Loucy (cell line): ENCODE data around the gene MYBPC2.

Experiments used
- H2AFZ ChIP-seq: fragments of 200-600 bp; sonication (generic); 2 replicates; pipeline ENCODE4 v1.6.0; 2016; ENCODE audit warnings: antibody characterized with exemption, mild to moderate bottlenecking, low read length, moderate library complexity
- H3F3A ChIP-seq: fragments of 200-600 bp; 2 replicates; pipeline ENCODE4 v1.6.0; 2016; ENCODE audit warnings: antibody characterized with exemption, low read depth, mild to moderate bottlenecking
- H3K27me3 ChIP-seq: fragments of 200-600 bp; sonication (generic); 2 replicates; pipeline ENCODE4 v1.6.1; 2014; ENCODE audit warnings: low read length, mild to moderate bottlenecking; ENCODE audit not compliant: insufficient read depth, poor library complexity, severe bottlenecking
- H3K36me3 ChIP-seq: fragments of 200-600 bp; sonication (generic); 2 replicates; pipeline ENCODE4 v1.6.1; 2016; ENCODE audit warnings: low read length; ENCODE audit not compliant: insufficient read depth
- H3K4me1 ChIP-seq: fragments of 200-600 bp; sonication (generic); 2 replicates; pipeline ENCODE4 v1.5.1; 2014; ENCODE audit warnings: low read length, mild to moderate bottlenecking; ENCODE audit not compliant: insufficient read depth, poor library complexity, severe bottlenecking
- H3K4me2 ChIP-seq: fragments of 200-600 bp; sonication (generic); 2 replicates; pipeline ENCODE4 v1.6.0; 2014; ENCODE audit warnings: antibody characterized with exemption, low read length, low read depth, mild to moderate bottlenecking; ENCODE audit not compliant: poor library complexity, severe bottlenecking
- H3K4me3 ChIP-seq: fragments of 200-600 bp; sonication (generic); 2 replicates; pipeline ENCODE4 v1.5.1; 2014; ENCODE audit warnings: low read length, mild to moderate bottlenecking, mixed read lengths; ENCODE audit not compliant: poor library complexity, severe bottlenecking
- H3K79me2 ChIP-seq: fragments of 200-600 bp; sonication (generic); 2 replicates; pipeline ENCODE4 v1.6.1; 2014; ENCODE audit warnings: low read length; ENCODE audit not compliant: insufficient read depth
- H3K9ac ChIP-seq: fragments of 200-600 bp; sonication (generic); 2 replicates; pipeline ENCODE4 v1.6.0; 2014; ENCODE audit warnings: mild to moderate bottlenecking, low read depth, low read length, moderate library complexity; ENCODE audit not compliant: poor library complexity, severe bottlenecking
- H3K9me2 ChIP-seq: fragments of 200-600 bp; sonication (generic); replicated peaks from 2 replicates; pipeline ENCODE4 v1.6.1; 2016; ENCODE audit warnings: low read depth, low read length, mixed read lengths
- H3K9me3 ChIP-seq: fragments of 200-600 bp; sonication (generic); 2 replicates; pipeline ENCODE4 v1.6.1; 2014; ENCODE audit warnings: mild to moderate bottlenecking, antibody characterized with exemption, low read length, low read depth; ENCODE audit not compliant: insufficient read depth
- H4K20me1 ChIP-seq: fragments of 200-600 bp; sonication (generic); 2 replicates; pipeline ENCODE4 v1.6.0; 2014; ENCODE audit warnings: antibody characterized with exemption, low read length, mild to moderate bottlenecking; ENCODE audit not compliant: insufficient read depth, poor library complexity, severe bottlenecking
- EZH2phosphoT487 ChIP-seq: fragments of 200-600 bp; IDR thresholded peaks from 2 replicates; pipeline ENCODE4 v1.6.1; 2018; ENCODE audit warnings: antibody characterized with exemption, mild to moderate bottlenecking, moderate library complexity, borderline replicate concordance
- TF ChIP-seq, protein P1 (sequence below): fragments of 200-600 bp; sonication (generic); conservative IDR thresholded peaks from 2 replicates; pipeline ENCODE4 v1.5.1; 2014; ENCODE audit warnings: mild to moderate bottlenecking, antibody characterized with exemption, low read length

Gene MYBPC2

DNA sequence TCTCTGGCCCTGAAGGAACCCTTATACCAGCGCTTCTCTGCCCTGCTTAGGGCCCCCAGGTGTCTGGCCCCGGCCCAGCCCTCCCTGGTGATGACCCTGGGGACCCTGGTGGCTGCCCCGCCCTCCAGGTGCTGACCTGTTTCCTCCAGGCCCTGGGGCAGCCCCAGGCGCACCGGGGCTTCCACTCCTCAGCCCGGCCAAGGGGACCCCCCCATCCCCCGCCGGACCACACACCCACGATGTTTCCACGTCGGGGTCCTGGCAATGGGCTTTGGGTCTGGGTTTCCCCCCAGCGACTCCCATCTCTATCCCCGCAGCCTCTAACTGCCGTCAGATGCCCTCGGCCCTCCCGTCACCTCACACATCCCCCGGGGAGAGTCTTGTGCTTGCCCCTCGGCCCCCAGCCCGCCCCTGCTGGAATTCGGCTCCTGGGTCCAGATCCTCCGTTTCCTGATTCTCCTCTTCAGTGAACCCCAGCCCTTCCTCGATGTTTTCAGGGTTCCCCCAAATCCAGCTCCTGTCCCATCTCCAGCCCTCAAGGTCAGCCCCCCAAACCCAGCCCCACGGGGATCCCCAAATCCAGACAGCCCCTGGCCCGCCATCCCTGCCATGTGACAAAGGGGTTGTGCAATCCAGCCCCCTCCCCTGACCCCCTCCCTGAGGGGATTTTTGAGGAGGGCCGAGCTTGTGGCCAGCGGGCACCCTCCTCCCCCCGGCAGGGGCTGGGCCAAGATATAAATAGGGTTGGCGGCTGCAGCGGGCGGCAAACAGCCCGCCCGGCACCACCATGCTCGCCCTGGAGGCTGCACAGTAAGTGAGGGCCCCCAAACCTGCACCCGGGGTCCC is 14.3 kb upstream of the MYBPC2 start, which contains the start of gene SPIB:
Gene SPIB, plus strand, starts transcription at position 763 of the 846 bp plus-strand sequence. Its CDS starts 25 bp downstream, at position 788.
- TF ChIP-seq, protein P1, sequence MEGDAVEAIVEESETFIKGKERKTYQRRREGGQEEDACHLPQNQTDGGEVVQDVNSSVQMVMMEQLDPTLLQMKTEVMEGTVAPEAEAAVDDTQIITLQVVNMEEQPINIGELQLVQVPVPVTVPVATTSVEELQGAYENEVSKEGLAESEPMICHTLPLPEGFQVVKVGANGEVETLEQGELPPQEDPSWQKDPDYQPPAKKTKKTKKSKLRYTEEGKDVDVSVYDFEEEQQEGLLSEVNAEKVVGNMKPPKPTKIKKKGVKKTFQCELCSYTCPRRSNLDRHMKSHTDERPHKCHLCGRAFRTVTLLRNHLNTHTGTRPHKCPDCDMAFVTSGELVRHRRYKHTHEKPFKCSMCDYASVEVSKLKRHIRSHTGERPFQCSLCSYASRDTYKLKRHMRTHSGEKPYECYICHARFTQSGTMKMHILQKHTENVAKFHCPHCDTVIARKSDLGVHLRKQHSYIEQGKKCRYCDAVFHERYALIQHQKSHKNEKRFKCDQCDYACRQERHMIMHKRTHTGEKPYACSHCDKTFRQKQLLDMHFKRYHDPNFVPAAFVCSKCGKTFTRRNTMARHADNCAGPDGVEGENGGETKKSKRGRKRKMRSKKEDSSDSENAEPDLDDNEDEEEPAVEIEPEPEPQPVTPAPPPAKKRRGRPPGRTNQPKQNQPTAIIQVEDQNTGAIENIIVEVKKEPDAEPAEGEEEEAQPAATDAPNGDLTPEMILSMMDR, result no peak
- TF ChIP-seq EZH2phosphoT487, result no peak
- H3K9ac ChIP-seq, result no peak within 1 kb of the TSS
- no peaks in the 10 kb centered on the region for H4K20me1 ChIP-seq
- H3K36me3 ChIP-seq, result no peaks in the 10 kb centered on the region
- H3F3A ChIP-seq, result no peaks in the 10 kb centered on the region
- no peaks in the 10 kb centered on the region for H3K9me2 ChIP-seq
- H3K4me2 ChIP-seq, result no peak within 1 kb of the TSS
- no peaks in the 10 kb centered on the region for H3K4me1 ChIP-seq
- no peaks in the 10 kb centered on the region for H3K27me3 ChIP-seq
- H2AFZ ChIP-seq, result no peak within 1 kb of the TSS
- H3K79me2 ChIP-seq, result no peaks in the 10 kb centered on the region
- no peak within 1 kb of the TSS for H3K4me3 ChIP-seq
- no peaks in the 10 kb centered on the region for H3K9me3 ChIP-seq

DNA sequence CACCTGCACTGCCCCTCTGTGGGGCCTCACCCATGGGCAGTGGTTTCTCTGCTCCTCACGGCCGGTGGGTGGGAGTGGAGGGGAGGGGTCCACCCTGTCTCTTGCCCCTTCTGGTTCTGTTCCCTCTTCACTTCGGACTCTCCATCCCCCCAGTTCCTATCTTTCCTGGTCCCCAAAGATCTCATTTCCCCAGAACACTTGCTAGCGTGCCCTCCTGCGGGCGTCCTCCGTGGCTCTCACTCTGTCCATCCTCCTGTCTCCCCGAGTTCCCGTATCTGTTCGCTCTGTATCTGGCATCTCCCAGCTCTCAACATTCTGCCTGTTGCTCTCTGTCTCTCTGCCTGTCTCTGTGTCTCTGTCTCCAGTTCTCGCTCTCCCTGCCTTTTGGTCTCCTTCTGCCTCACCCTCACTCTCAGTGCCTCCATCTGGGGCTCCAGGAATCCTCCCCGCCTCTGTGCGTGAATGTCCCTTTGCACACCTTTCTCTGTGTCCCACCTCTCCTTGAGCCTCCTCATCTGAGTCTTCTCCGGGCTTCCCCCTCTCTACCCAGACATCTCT is 13.6 kb upstream of the MYBPC2 start:
- Histone ChIP-seq H3K4me2 (no peak overlapping the region), H3K9me2 (no peaks in the 10 kb centered on the region), H3K79me2 (no peaks in the 10 kb centered on the region), H3K27me3 (no peaks in the 10 kb centered on the region), H3K9me3 (no peaks in the 10 kb centered on the region), H2AFZ (no peak overlapping the region), H4K20me1 (no peaks in the 10 kb centered on the region), H3K4me1 (no peaks in the 10 kb centered on the region), H3K9ac (no peak overlapping the region), H3F3A (no peaks in the 10 kb centered on the region), H3K36me3 (no peaks in the 10 kb centered on the region), H3K4me3 (no peak overlapping the region)
- TF ChIP-seq EZH2phosphoT487, result no peak
- TF ChIP-seq, protein P1, result no peak

DNA sequence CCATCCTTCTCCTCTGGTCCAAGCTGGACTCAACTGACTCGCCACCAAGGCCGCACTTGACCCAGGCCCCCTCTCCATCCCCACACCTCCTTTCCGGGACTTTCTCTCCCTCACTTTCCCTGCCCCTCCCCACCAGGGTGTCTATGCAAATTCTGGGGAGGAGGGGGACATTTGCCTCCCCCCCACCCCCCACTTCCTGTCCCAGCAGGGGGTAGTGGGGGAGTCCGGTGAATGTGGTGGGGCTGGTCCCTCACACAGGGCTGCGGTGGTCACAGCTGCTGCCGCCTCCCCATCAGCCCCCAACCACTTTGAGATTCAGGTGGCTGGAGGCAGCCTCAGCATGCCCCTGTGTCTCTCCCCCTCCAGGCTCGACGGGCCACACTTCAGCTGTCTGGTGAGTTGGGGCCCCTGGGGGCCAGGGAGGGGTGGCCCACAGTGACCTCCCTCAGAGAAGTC is 13.1 kb upstream of the MYBPC2 start:
- Histone ChIP-seq H3K36me3 (no peaks in the 10 kb centered on the region), H4K20me1 (no peaks in the 10 kb centered on the region), H3K9me2 (no peaks in the 10 kb centered on the region), H3K4me1 (no peaks in the 10 kb centered on the region), H3K4me2 (no peak overlapping the region), H3K27me3 (no peaks in the 10 kb centered on the region), H3K9me3 (no peaks in the 10 kb centered on the region), H3F3A (no peaks in the 10 kb centered on the region), H3K79me2 (no peaks in the 10 kb centered on the region), H3K9ac (no peak overlapping the region), H3K4me3 (no peak overlapping the region), H2AFZ (no peak overlapping the region)
- TF ChIP-seq, protein P1, result no peak
- no peak for TF ChIP-seq EZH2phosphoT487
